Neural cell (in vitro differentiated cells): ENCODE results near the gene FABP1.

Experiments
- EZH2 ChIP-seq: fragments of 200-600, 300-800 bp; shearing (Covaris generic), sonication (generic); IDR thresholded peaks from 2 replicates; pipeline ENCODE4 v1.6.1; 2014; ENCODE audit warnings: antibody characterized with exemption, low read length, borderline replicate concordance, mild to moderate bottlenecking; ENCODE audit not compliant: insufficient read depth, poor library complexity, severe bottlenecking
- MXI1 ChIP-seq: fragments of 450-650 bp; conservative IDR thresholded peaks from 2 replicates; pipeline ENCODE4 v1.6.1; 2014; ENCODE audit warnings: antibody characterized with exemption, mild to moderate bottlenecking; ENCODE audit not compliant: poor library complexity, severe bottlenecking
- POLR2AphosphoS5 ChIP-seq: IDR thresholded peaks from 2 replicates; pipeline ENCODE4 v1.6.1; 2012
- RAD21 ChIP-seq: fragments of 450-650 bp; conservative IDR thresholded peaks from 2 replicates; pipeline ENCODE4 v1.6.1; 2014; ENCODE audit warnings: antibody characterized with exemption, mild to moderate bottlenecking, moderate library complexity
- TF ChIP-seq, protein P1 (sequence below): fragments of 450-650 bp; IDR thresholded peaks from 2 replicates; pipeline ENCODE4 v1.5.1; 2014; ENCODE audit warnings: antibody characterized with exemption, mild to moderate bottlenecking, moderate library complexity; ENCODE audit not compliant: poor library complexity, severe bottlenecking
- TF ChIP-seq, protein P2 (sequence below): IDR thresholded peaks from 2 replicates; pipeline ENCODE4 v1.6.1; 2012; ENCODE audit warnings: borderline replicate concordance

DNA sequence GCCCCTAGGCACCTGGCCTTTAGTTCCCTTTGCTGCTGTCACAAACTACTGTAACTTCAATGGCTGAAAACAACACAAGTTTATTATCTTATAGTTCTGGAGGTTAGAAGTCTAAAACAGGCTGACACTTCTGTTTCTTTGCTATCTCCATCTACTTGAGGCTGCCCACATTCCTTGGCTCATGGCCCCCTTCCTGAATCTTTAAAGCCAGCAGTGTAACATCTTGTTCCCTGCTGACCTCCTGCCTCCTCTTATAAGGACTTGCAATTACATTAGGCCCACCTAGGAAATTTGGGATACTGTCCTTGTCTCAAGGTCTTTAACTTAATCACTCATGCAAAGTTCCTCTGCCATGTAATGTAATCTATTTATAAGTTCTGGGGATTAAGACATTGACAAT lies 53.7 kb downstream of the FABP1 start:
- TF ChIP-seq, protein P1, sequence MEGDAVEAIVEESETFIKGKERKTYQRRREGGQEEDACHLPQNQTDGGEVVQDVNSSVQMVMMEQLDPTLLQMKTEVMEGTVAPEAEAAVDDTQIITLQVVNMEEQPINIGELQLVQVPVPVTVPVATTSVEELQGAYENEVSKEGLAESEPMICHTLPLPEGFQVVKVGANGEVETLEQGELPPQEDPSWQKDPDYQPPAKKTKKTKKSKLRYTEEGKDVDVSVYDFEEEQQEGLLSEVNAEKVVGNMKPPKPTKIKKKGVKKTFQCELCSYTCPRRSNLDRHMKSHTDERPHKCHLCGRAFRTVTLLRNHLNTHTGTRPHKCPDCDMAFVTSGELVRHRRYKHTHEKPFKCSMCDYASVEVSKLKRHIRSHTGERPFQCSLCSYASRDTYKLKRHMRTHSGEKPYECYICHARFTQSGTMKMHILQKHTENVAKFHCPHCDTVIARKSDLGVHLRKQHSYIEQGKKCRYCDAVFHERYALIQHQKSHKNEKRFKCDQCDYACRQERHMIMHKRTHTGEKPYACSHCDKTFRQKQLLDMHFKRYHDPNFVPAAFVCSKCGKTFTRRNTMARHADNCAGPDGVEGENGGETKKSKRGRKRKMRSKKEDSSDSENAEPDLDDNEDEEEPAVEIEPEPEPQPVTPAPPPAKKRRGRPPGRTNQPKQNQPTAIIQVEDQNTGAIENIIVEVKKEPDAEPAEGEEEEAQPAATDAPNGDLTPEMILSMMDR = no peak
- TF ChIP-seq EZH2 (no peak), POLR2AphosphoS5 (no peak), MXI1 (no peak), RAD21 (no peak)
- TF ChIP-seq, protein P2, sequence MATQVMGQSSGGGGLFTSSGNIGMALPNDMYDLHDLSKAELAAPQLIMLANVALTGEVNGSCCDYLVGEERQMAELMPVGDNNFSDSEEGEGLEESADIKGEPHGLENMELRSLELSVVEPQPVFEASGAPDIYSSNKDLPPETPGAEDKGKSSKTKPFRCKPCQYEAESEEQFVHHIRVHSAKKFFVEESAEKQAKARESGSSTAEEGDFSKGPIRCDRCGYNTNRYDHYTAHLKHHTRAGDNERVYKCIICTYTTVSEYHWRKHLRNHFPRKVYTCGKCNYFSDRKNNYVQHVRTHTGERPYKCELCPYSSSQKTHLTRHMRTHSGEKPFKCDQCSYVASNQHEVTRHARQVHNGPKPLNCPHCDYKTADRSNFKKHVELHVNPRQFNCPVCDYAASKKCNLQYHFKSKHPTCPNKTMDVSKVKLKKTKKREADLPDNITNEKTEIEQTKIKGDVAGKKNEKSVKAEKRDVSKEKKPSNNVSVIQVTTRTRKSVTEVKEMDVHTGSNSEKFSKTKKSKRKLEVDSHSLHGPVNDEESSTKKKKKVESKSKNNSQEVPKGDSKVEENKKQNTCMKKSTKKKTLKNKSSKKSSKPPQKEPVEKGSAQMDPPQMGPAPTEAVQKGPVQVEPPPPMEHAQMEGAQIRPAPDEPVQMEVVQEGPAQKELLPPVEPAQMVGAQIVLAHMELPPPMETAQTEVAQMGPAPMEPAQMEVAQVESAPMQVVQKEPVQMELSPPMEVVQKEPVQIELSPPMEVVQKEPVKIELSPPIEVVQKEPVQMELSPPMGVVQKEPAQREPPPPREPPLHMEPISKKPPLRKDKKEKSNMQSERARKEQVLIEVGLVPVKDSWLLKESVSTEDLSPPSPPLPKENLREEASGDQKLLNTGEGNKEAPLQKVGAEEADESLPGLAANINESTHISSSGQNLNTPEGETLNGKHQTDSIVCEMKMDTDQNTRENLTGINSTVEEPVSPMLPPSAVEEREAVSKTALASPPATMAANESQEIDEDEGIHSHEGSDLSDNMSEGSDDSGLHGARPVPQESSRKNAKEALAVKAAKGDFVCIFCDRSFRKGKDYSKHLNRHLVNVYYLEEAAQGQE = no peak
